Measurements from ENCODE around the gene LRRC73. TPM values are rescaled to one million over a fixed set of nuclear protein-coding genes. Genes with fewer than 3 reads are reported as not detected.
"Not testable (repeated sequence)": the region's sequence is repeated elsewhere in the genome, so short reads cannot be mapped to it uniquely, and the experiment has no call there.

LRRC73 gene
- total and polyA plus RNA-seq, 2 donors (not counting 1 experiment from before 2014, with no cell fraction given): 0.18 to 0.33 TPM

GRCh38 chr6:43502666-43503065 is 7.5 kb downstream of the LRRC73 start:
- Histone ChIP-seq H3K4me3 (replicated peaks in 1 of 4; ENCODE audit: control extremely low read depth in 1 of 4, insufficient read depth in 1 of 4, low read depth in 3 of 4, low read length in 4 of 4) (no peak overlapping the region), H3K79me2 (ENCODE audit: control insufficient read depth, insufficient read depth, low read length) (no peaks in the 10 kb centered on the region), H3K36me3 (ENCODE audit: control insufficient read depth, insufficient read depth, low read length) (peaks cover 27% of the 10 kb centered on the region), H3K27ac (ENCODE audit: insufficient read depth, low read length) (no peak overlapping the region), H3K4me2 (ENCODE audit: extremely low read depth, insufficient read depth, low read length) (no peak overlapping the region), H3K27me3 (ENCODE audit: control insufficient read depth, insufficient read depth, low read length) (no peaks in the 10 kb centered on the region), H3K9me3 (ENCODE audit: control insufficient read depth, insufficient read depth, low read depth, low read length) (no peaks in the 10 kb centered on the region), H4K20me1 (ENCODE audit: control insufficient read depth, extremely low read depth, insufficient read depth, low read length) (no peaks in the 10 kb centered on the region), H2AFZ (ENCODE audit: low read length) (no peak overlapping the region), H3K4me1 (ENCODE audit: control insufficient read depth, extremely low read depth, insufficient read depth, low read length) (no peaks in the 10 kb centered on the region), H3K9ac (ENCODE audit: insufficient read depth, low read length) (no peak overlapping the region)
- no peak for DNase-seq (ENCODE audit: low read depth in 2 of 2)
- TF ChIP-seq EZH2 (IDR thresholded peaks at IDR 0.05; ENCODE audit: low read length, missing control alignments): no peak
- TF ChIP-seq, protein P1, sequence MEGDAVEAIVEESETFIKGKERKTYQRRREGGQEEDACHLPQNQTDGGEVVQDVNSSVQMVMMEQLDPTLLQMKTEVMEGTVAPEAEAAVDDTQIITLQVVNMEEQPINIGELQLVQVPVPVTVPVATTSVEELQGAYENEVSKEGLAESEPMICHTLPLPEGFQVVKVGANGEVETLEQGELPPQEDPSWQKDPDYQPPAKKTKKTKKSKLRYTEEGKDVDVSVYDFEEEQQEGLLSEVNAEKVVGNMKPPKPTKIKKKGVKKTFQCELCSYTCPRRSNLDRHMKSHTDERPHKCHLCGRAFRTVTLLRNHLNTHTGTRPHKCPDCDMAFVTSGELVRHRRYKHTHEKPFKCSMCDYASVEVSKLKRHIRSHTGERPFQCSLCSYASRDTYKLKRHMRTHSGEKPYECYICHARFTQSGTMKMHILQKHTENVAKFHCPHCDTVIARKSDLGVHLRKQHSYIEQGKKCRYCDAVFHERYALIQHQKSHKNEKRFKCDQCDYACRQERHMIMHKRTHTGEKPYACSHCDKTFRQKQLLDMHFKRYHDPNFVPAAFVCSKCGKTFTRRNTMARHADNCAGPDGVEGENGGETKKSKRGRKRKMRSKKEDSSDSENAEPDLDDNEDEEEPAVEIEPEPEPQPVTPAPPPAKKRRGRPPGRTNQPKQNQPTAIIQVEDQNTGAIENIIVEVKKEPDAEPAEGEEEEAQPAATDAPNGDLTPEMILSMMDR (conservative IDR thresholded peaks at IDR 0.05 in 1 of 2, IDR thresholded peaks at IDR 0.05 in 1 of 2; ENCODE audit: low read depth in 1 of 2, low read length in 2 of 2): no peak

- no peak overlapping the region for H3K4me3 ChIP-seq (replicated peaks in 1 of 4; ENCODE audit: control extremely low read depth in 1 of 4, insufficient read depth in 1 of 4, low read depth in 3 of 4, low read length in 4 of 4)
- no peaks in the 10 kb centered on the region for H4K20me1 ChIP-seq (ENCODE audit: control insufficient read depth, extremely low read depth, insufficient read depth, low read length)
- peaks cover 11% of the 10 kb centered on the region for H3K4me1 ChIP-seq (ENCODE audit: control insufficient read depth, extremely low read depth, insufficient read depth, low read length)
- no peak overlapping the region for H3K9ac ChIP-seq (ENCODE audit: insufficient read depth, low read length)
- H3K4me2 ChIP-seq (ENCODE audit: extremely low read depth, insufficient read depth, low read length): no peak overlapping the region
- H2AFZ ChIP-seq (ENCODE audit: low read length): no peak overlapping the region
- TF ChIP-seq, protein P1 (conservative IDR thresholded peaks at IDR 0.05 in 1 of 2, IDR thresholded peaks at IDR 0.05 in 1 of 2; ENCODE audit: low read depth in 1 of 2, low read length in 2 of 2): no peak
- H3K79me2 ChIP-seq (ENCODE audit: control insufficient read depth, insufficient read depth, low read length): no peaks in the 10 kb centered on the region
- peaks cover 27% of the 10 kb centered on the region for H3K36me3 ChIP-seq (ENCODE audit: control insufficient read depth, insufficient read depth, low read length)
- H3K27me3 ChIP-seq (ENCODE audit: control insufficient read depth, insufficient read depth, low read length): no peaks in the 10 kb centered on the region
- DNase-seq (ENCODE audit: low read depth in 2 of 2): no peak
- H3K9me3 ChIP-seq (ENCODE audit: control insufficient read depth, insufficient read depth, low read depth, low read length): no peaks in the 10 kb centered on the region
- no peak overlapping the region for H3K27ac ChIP-seq (ENCODE audit: insufficient read depth, low read length)
Observed at GRCh38 chr6:43500921-43501320, 9.2 kb downstream of the LRRC73 start.

DNA sequence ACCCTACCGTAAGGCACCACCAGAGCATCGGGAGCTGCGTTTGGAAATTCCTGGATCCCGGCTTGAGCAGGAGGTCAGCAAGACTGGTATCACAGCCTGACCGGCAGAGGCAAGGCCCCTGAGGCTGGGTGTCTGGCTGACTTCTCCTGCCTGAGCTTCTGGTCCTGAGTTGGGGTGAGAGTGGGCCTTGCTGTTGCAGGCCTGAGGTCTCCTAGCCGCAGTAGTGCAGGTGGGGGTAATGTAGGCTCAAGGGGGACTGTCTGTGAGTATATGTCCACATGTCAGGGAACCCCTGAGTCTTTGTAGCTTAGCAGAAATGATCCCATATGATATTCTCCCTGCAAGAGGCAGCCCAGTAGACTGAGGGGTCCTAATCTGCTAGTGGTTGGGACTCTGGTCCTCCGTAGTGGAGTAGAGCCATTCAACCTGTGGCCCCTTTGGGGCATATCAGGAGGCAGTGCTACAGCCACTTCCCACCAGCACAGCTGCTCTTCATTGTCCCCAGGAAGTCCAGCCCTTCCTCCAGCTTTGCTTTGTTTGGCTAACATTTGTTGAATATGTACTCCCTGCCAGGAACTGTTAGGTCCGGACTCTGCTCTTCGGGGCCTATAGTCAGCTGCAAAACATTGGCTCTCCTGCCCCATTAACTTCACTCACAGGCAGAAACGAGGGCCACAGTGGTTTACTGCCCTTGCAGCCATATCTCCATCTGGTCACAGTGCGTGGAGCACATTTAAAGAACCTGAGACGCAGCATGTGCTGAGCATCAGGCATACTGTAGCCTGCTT is 10.9 kb downstream of the LRRC73 start:
- Histone ChIP-seq H3K36me3 (ENCODE audit: control insufficient read depth, insufficient read depth, low read length) (peaks cover 16% of the 10 kb centered on the region), H3K79me2 (ENCODE audit: control insufficient read depth, insufficient read depth, low read length) (peaks cover 3% of the 10 kb centered on the region), H3K9ac (ENCODE audit: insufficient read depth, low read length) (no peak overlapping the region), H3K27me3 (ENCODE audit: control insufficient read depth, insufficient read depth, low read length) (no peaks in the 10 kb centered on the region), H3K4me2 (ENCODE audit: extremely low read depth, insufficient read depth, low read length) (no peak overlapping the region), H4K20me1 (ENCODE audit: control insufficient read depth, extremely low read depth, insufficient read depth, low read length) (no peaks in the 10 kb centered on the region), H3K27ac (ENCODE audit: insufficient read depth, low read length) (no peak overlapping the region), H3K4me1 (ENCODE audit: control insufficient read depth, extremely low read depth, insufficient read depth, low read length) (peaks cover 16% of the 10 kb centered on the region), H2AFZ (ENCODE audit: low read length) (no peak overlapping the region), H3K4me3 (replicated peaks in 1 of 4; ENCODE audit: control extremely low read depth in 1 of 4, insufficient read depth in 1 of 4, low read depth in 3 of 4, low read length in 4 of 4) (no peak overlapping the region), H3K9me3 (ENCODE audit: control insufficient read depth, insufficient read depth, low read depth, low read length) (no peaks in the 10 kb centered on the region)
- TF ChIP-seq EZH2 (IDR thresholded peaks at IDR 0.05; ENCODE audit: low read length, missing control alignments): no peak
- TF ChIP-seq, protein P1 (conservative IDR thresholded peaks at IDR 0.05 in 1 of 2, IDR thresholded peaks at IDR 0.05 in 1 of 2; ENCODE audit: low read depth in 1 of 2, low read length in 2 of 2): no peak
- no peak for DNase-seq (ENCODE audit: low read depth in 2 of 2)

- not testable (repeated sequence) for DNase-seq (ENCODE audit: low read depth in 2 of 2); H3K79me2 ChIP-seq (ENCODE audit: control insufficient read depth, insufficient read depth, low read length); H2AFZ ChIP-seq (ENCODE audit: low read length); H3K9ac ChIP-seq (ENCODE audit: insufficient read depth, low read length); H3K27ac ChIP-seq (ENCODE audit: insufficient read depth, low read length); H4K20me1 ChIP-seq (ENCODE audit: control insufficient read depth, extremely low read depth, insufficient read depth, low read length); H3K27me3 ChIP-seq (ENCODE audit: control insufficient read depth, insufficient read depth, low read length); H3K4me2 ChIP-seq (ENCODE audit: extremely low read depth, insufficient read depth, low read length); H3K9me3 ChIP-seq (ENCODE audit: control insufficient read depth, insufficient read depth, low read depth, low read length); H3K4me3 ChIP-seq (replicated peaks in 1 of 4; ENCODE audit: control extremely low read depth in 1 of 4, insufficient read depth in 1 of 4, low read depth in 3 of 4, low read length in 4 of 4)
- Histone ChIP-seq H3K36me3 (ENCODE audit: control insufficient read depth, insufficient read depth, low read length) (peaks cover 13% of the 10 kb centered on the region), H3K4me1 (ENCODE audit: control insufficient read depth, extremely low read depth, insufficient read depth, low read length) (peaks cover 16% of the 10 kb centered on the region)
Observed at GRCh38 chr6:43498291-43498690, 11.9 kb downstream of the LRRC73 start.

Measured in fibroblast of lung (primary cell).